Panc1 (cell line): ENCODE measurements around the gene EXOC3L4. TPM values are rescaled to one million over a fixed set of nuclear protein-coding genes. Genes with fewer than 3 reads are reported as not detected.

ENCODE experiments used
- ATAC-seq: fragments of 200-7000 bp; cut with Tn5 transposase; 2 replicates; pipeline ENCODE4 v1.9.1; 2020; ENCODE audit warnings: mild to moderate bottlenecking, moderate library complexity
- BruUV-seq: library from RNA; stranded (reverse); fragments of 400-500 nt; replicated peaks from 2 replicates; lab custom pipeline; 2021; lab: Mats Ljungman, UMichigan
- CTCF ChIA-PET: fragments of 300-600 bp; sonication (Branson Sonifier 250); formaldehyde crosslinking; loops from one replicate; lab custom pipeline; 2022; ENCODE audit warnings: antibody characterized with exemption; lab: Charles Lee
- POLR2A ChIA-PET: fragments of 300-600 bp; sonication (Branson Sonifier 250); formaldehyde crosslinking; loops from one replicate; lab custom pipeline; 2022; ENCODE audit warnings: antibody characterized with exemption; lab: Charles Lee
- DNase-seq: peaks from one replicate; pipeline ENCODE4 v3.0.0-alpha.2; 2010; ENCODE audit warnings: low read depth, low spot score
- H3K27ac ChIP-seq: 2 replicates; pipeline ENCODE4 v1.5.1; 2011; ENCODE audit warnings: mild to moderate bottlenecking, low read length, inconsistent platforms
- H3K27me3 ChIP-seq: fragments of 200-500 bp; sonication (Bioruptor generic); 2 replicates; pipeline ENCODE4 v1.6.0; 2014; ENCODE audit warnings: low read length, inconsistent platforms; ENCODE audit not compliant: control insufficient read depth, insufficient read depth
- H3K36me3 ChIP-seq: fragments of 200-500 bp; sonication (Bioruptor generic); 2 replicates; pipeline ENCODE4 v1.5.1; 2014; ENCODE audit warnings: inconsistent platforms, mild to moderate bottlenecking, low read length, moderate library complexity; ENCODE audit not compliant: control insufficient read depth, insufficient read depth
- H3K4me1 ChIP-seq: 2 replicates; pipeline ENCODE4 v1.5.1; 2011; ENCODE audit warnings: inconsistent platforms, mild to moderate bottlenecking, low read length, moderate library complexity; ENCODE audit not compliant: control insufficient read depth, insufficient read depth
- H3K4me3 ChIP-seq, 2 experiments: 2 replicates each; pipeline ENCODE4 v1.5.1; 2011 to 2012; ENCODE audit warnings: low read depth in 2 of 2, low read length in 2 of 2, mild to moderate bottlenecking in 2 of 2, inconsistent platforms in 1 of 2, moderate library complexity in 1 of 2
- H3K9me3 ChIP-seq: fragments of 200-500 bp; sonication (Bioruptor generic); 2 replicates; pipeline ENCODE4 v1.5.1; 2014; ENCODE audit warnings: low read depth, mild to moderate bottlenecking, inconsistent platforms, low read length, moderate library complexity; ENCODE audit not compliant: control insufficient read depth, insufficient read depth
- CTCF ChIP-seq: fragments of 450-650 bp; IDR thresholded peaks from 2 replicates; pipeline ENCODE4 v1.5.1; 2017; ENCODE audit warnings: mild to moderate bottlenecking
- POLR2AphosphoS5 ChIP-seq: IDR thresholded peaks from 2 replicates; pipeline ENCODE4 v1.6.1; 2012; ENCODE audit warnings: mild to moderate bottlenecking, low read depth, low read length, moderate library complexity
- SIN3A ChIP-seq: IDR thresholded peaks from 2 replicates; pipeline ENCODE4 v1.6.1; 2012; ENCODE audit warnings: low read depth, mild to moderate bottlenecking, low read length, moderate library complexity, borderline replicate concordance; ENCODE audit not compliant: insufficient read depth
- TCF7L2 ChIP-seq: IDR thresholded peaks from 2 replicates; pipeline ENCODE4 v1.6.1; 2011; ENCODE audit warnings: mild to moderate bottlenecking, low read depth, low read length, inconsistent platforms
- in situ Hi-C: cut with HindIII; loops from 2 replicates; pipeline ENCODE4 v1.10.0; 2016; ENCODE audit warnings: low sequenced_read_pairs, low pct_unique_long_range_greater_than_20kb
- intact Hi-C: fragments of 100-400 bp; cut with micrococcal nuclease; formaldehyde crosslinking; loops from one replicate; pipeline ENCODE4 v1.10.0; 2022; ENCODE audit not compliant: unreplicated experiment
- total RNA-seq: library from RNA; stranded (reverse); gene quantifications from one replicate; pipeline ENCODE4 v1.2.1, GENCODE V29; 2021; ENCODE audit not compliant: unreplicated experiment
- TF ChIP-seq, protein P1 (sequence below), 2 experiments: IDR thresholded peaks; 2 replicates each; pipeline ENCODE4 v1.6.1; 2011 to 2012; ENCODE audit warnings: low read depth in 2 of 2, control low read depth in 1 of 2, low read length in 1 of 2, mild to moderate bottlenecking in 1 of 2, moderate library complexity in 1 of 2; ENCODE audit not compliant: insufficient read depth in 1 of 2

Gene EXOC3L4
- total RNA-seq, 1 experiment from 2014 or later: 2.6 TPM

GRCh38 chr14:103061482-103061976, 33.0 kb upstream of the EXOC3L4 start:
- TF ChIP-seq TCF7L2: no peak
- no peak for TF ChIP-seq POLR2AphosphoS5
- no peak for TF ChIP-seq CTCF
- TF ChIP-seq, protein P1, sequence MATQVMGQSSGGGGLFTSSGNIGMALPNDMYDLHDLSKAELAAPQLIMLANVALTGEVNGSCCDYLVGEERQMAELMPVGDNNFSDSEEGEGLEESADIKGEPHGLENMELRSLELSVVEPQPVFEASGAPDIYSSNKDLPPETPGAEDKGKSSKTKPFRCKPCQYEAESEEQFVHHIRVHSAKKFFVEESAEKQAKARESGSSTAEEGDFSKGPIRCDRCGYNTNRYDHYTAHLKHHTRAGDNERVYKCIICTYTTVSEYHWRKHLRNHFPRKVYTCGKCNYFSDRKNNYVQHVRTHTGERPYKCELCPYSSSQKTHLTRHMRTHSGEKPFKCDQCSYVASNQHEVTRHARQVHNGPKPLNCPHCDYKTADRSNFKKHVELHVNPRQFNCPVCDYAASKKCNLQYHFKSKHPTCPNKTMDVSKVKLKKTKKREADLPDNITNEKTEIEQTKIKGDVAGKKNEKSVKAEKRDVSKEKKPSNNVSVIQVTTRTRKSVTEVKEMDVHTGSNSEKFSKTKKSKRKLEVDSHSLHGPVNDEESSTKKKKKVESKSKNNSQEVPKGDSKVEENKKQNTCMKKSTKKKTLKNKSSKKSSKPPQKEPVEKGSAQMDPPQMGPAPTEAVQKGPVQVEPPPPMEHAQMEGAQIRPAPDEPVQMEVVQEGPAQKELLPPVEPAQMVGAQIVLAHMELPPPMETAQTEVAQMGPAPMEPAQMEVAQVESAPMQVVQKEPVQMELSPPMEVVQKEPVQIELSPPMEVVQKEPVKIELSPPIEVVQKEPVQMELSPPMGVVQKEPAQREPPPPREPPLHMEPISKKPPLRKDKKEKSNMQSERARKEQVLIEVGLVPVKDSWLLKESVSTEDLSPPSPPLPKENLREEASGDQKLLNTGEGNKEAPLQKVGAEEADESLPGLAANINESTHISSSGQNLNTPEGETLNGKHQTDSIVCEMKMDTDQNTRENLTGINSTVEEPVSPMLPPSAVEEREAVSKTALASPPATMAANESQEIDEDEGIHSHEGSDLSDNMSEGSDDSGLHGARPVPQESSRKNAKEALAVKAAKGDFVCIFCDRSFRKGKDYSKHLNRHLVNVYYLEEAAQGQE (IDR thresholded peaks at IDR 0.05; ENCODE audit: insufficient read depth in 1 of 2, low read depth in 2 of 2, low read length in 1 of 2): no peak
- TF ChIP-seq SIN3A: no peak
- ChIA-PET POLR2A (no interaction called here), CTCF (no interaction called here)
- Histone ChIP-seq H3K27ac (no peak overlapping the region), H3K4me1 (peaks cover 11% of the 10 kb centered on the region), H3K9me3 (no peaks in the 10 kb centered on the region), H3K36me3 (no peaks in the 10 kb centered on the region), H3K27me3 (no peaks in the 10 kb centered on the region), H3K4me3 (no peak overlapping the region)
- no TSS peak for BruUV-seq
- in situ Hi-C loops (no loop called here), intact Hi-C loops (no loop called here)
- ATAC-seq (no peak), DNase-seq (no peak)

DNA sequence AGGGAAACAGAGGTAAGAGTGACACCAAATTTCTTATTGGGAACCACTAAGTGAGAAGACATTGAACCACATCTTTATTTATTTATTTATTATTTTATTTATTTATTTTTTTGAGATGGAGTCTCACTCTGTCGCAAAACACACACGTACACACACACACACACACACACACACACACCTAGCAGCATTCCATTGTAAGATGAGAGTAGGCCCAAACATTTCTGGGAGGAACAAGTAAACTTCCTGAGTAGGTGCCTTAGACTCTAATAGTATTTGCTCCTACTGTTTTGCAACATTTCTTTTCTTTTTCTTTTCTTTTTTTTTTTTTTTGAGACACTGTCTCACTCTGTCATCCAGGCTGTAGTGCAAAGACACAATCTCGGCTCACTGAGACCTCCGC, 30.1 kb upstream of the EXOC3L4 start:
- Histone ChIP-seq H3K9me3 (no peaks in the 10 kb centered on the region), H3K36me3 (no peaks in the 10 kb centered on the region), H3K4me1 (peaks cover 5% of the 10 kb centered on the region), H3K27ac (no peak overlapping the region), H3K4me3 (no peak overlapping the region), H3K27me3 (no peaks in the 10 kb centered on the region)
- ChIA-PET CTCF (no interaction called here), POLR2A (no interaction called here)
- no TSS peak for BruUV-seq
- in situ Hi-C loops (no loop called here), intact Hi-C loops (no loop called here)
- no peak for ATAC-seq
- no peak for DNase-seq
- TF ChIP-seq CTCF: no peak
- no peak for TF ChIP-seq TCF7L2
- TF ChIP-seq SIN3A: no peak
- TF ChIP-seq POLR2AphosphoS5: no peak
- TF ChIP-seq, protein P1 (IDR thresholded peaks at IDR 0.05; ENCODE audit: insufficient read depth in 1 of 2, low read depth in 2 of 2, low read length in 1 of 2): no peak
